Raji (cell line): Measurements from ENCODE around the gene PRKAB1.

Source experiments
- POLR2A ChIP-seq: IDR thresholded peaks from 2 replicates; pipeline ENCODE4 v1.6.1; 2011; ENCODE audit warnings: low read depth, low read length, control low read depth; ENCODE audit not compliant: insufficient read depth

PRKAB1 gene

GRCh38 chr12:119667577-119668323 is at the start of gene PRKAB1:
Gene PRKAB1 (plus strand): TSS chr12:119668133. CDS start chr12:119668245, 112 bp downstream.
- TF ChIP-seq POLR2A = peak; percentile 93

GRCh38 chr12:119620490-119620889 is 47.4 kb upstream of the PRKAB1 start:
- TF ChIP-seq POLR2A = no peak

- no peak for TF ChIP-seq POLR2A
Observed at GRCh38 chr12:119621878-119622277, 46.1 kb upstream of the PRKAB1 start.

- TF ChIP-seq POLR2A = no peak
Observed at GRCh38 chr12:119624966-119625365, 43.0 kb upstream of the PRKAB1 start.

GRCh38 chr12:119627019-119627643 is 40.8 kb upstream of the PRKAB1 start:
- TF ChIP-seq POLR2A = no peak

GRCh38 chr12:119627686-119628085 is 40.2 kb upstream of the PRKAB1 start:
- no peak for TF ChIP-seq POLR2A

GRCh38 chr12:119630223-119630780 is 37.6 kb upstream of the PRKAB1 start:
- no peak for TF ChIP-seq POLR2A

GRCh38 chr12:119630962-119631550 is 36.9 kb upstream of the PRKAB1 start:
- TF ChIP-seq POLR2A = no peak

- no peak for TF ChIP-seq POLR2A
Observed at GRCh38 chr12:119631930-119632678, 35.8 kb upstream of the PRKAB1 start.

- TF ChIP-seq POLR2A = no peak
Observed at GRCh38 chr12:119634743-119635142, 33.2 kb upstream of the PRKAB1 start.

GRCh38 chr12:119642986-119643385 is 24.9 kb upstream of the PRKAB1 start:
- no peak for TF ChIP-seq POLR2A

- TF ChIP-seq POLR2A = no peak
Observed at GRCh38 chr12:119644930-119645329, 23.0 kb upstream of the PRKAB1 start.

GRCh38 chr12:119645535-119646059 is 22.3 kb upstream of the PRKAB1 start:
- no peak for TF ChIP-seq POLR2A

GRCh38 chr12:119649202-119649808 is 18.6 kb upstream of the PRKAB1 start:
- no peak for TF ChIP-seq POLR2A
